K562 (cell line): Measurements from ENCODE around the gene STX17.

Source experiments
- CTCF ChIP-seq, 3 experiments: IDR thresholded peaks in 2 of 3; conservative IDR thresholded peaks in 1 of 3; 2 replicates each; pipeline ENCODE4 v1.5.1; 2011 to 2012; ENCODE audit warnings: low read length in 3 of 3, mild to moderate bottlenecking in 3 of 3, control low read depth in 2 of 3, improper control_type of control experiment in 1 of 3, inconsistent platforms in 1 of 3, low read depth in 1 of 3, mixed read lengths in 1 of 3, moderate library complexity in 1 of 3; ENCODE audit not compliant: insufficient read depth in 2 of 3
- EGR1 ChIP-seq: fragments of 450-650 bp; conservative IDR thresholded peaks from 2 replicates; pipeline ENCODE4 v1.6.1; 2017; ENCODE audit warnings: mild to moderate bottlenecking
- FOSL1 ChIP-seq: fragments of 200-800 bp; sonication (Bioruptor generic); conservative IDR thresholded peaks from 2 replicates; pipeline ENCODE4 v1.6.1; 2016; ENCODE audit warnings: missing genetic modification characterization, missing compliant biosample characterization
- GABPA ChIP-seq: fragments of 200-800 bp; sonication (Bioruptor generic); conservative IDR thresholded peaks from 2 replicates; pipeline ENCODE4 v1.6.1; 2016; ENCODE audit warnings: low read depth, missing genetic modification characterization, missing compliant biosample characterization
- MLX ChIP-seq, 2 experiments: fragments of 450-650 bp in 1 of 2; sonication (generic) in 1 of 2; formaldehyde crosslinking; conservative IDR thresholded peaks; 2 replicates each; pipeline versions ENCODE4 v1.4.0 to v1.8.1; 2020 to 2022; ENCODE audit warnings: mild to moderate bottlenecking in 1 of 2, missing genetic modification reagents in 1 of 2
- MYBL2 ChIP-seq, 2 experiments: fragments of 450-650 bp in 1 of 2; sonication (generic) in 1 of 2; formaldehyde crosslinking in 1 of 2; IDR thresholded peaks; 2 replicates each; pipeline versions ENCODE4 v1.6.1 to v1.8.1; 2017 to 2022; ENCODE audit warnings: borderline replicate concordance in 1 of 2, inconsistent platforms in 1 of 2, low read depth in 1 of 2, mild to moderate bottlenecking in 1 of 2, missing genetic modification reagents in 1 of 2, moderate library complexity in 1 of 2
- PKNOX1 ChIP-seq: fragments of 450-650 bp; IDR thresholded peaks from 2 replicates; pipeline ENCODE4 v1.6.1; 2016
- THRAP3 ChIP-seq: fragments of 450-650 bp; IDR thresholded peaks from 2 replicates; pipeline ENCODE4 v1.6.1; 2016; ENCODE audit warnings: mild to moderate bottlenecking, inconsistent platforms, borderline replicate concordance
- USF2 ChIP-seq: sonication (generic); formaldehyde crosslinking; IDR thresholded peaks from 2 replicates; pipeline ENCODE4 v1.5.0; 2020; ENCODE audit warnings: missing genetic modification reagents
- ZFX ChIP-seq: sonication (generic); formaldehyde crosslinking; IDR thresholded peaks from 2 replicates; pipeline ENCODE4 v1.8.0; 2022; ENCODE audit warnings: mild to moderate bottlenecking, missing genetic modification reagents, moderate library complexity
- ZNF280B ChIP-seq: fragments of 250-450 bp; sonication (Bioruptor Pico); IDR thresholded peaks from 2 replicates; pipeline ENCODE4 v1.5.1; 2021; ENCODE audit warnings: mild to moderate bottlenecking
- ZNF785 ChIP-seq: fragments of 250-450 bp; sonication (Bioruptor Pico); IDR thresholded peaks from 2 replicates; pipeline ENCODE4 v1.4.0; 2020; ENCODE audit warnings: mild to moderate bottlenecking

- no peak for TF ChIP-seq MYBL2 (IDR thresholded peaks at IDR 0.05; ENCODE audit: low read depth)
- TF ChIP-seq MYBL2 (CRISPR knock-in tag; IDR thresholded peaks at IDR 0.05; ENCODE audit: borderline replicate concordance), result no peak
- no peak for TF ChIP-seq MLX (CRISPR knock-in tag; conservative IDR thresholded peaks at IDR 0.05)
- TF ChIP-seq USF2 (CRISPR knock-in tag), result no peak
- no peak for TF ChIP-seq ZNF785 (CRISPR knock-in tag)
- TF ChIP-seq PKNOX1, result no peak
- TF ChIP-seq ZFX, result no peak
- TF ChIP-seq ZNF280B, result no peak
- TF ChIP-seq THRAP3, result no peak
- no peak for TF ChIP-seq CTCF (IDR thresholded peaks at IDR 0.05 in 2 of 3, conservative IDR thresholded peaks at IDR 0.05 in 1 of 3; ENCODE audit: insufficient read depth in 2 of 3, low read depth in 1 of 3, low read length in 3 of 3)
- TF ChIP-seq EGR1, result no peak
- no peak for TF ChIP-seq FOSL1
- TF ChIP-seq GABPA (tag), result no peak
Measured at GRCh38 chr9:99936947-99937587, 30.6 kb downstream of the STX17 start.
